HCT116 (cell line): ENCODE data around the gene OR52K2. TPM values are rescaled to one million over a fixed set of nuclear protein-coding genes. Genes with fewer than 3 reads are reported as not detected.

Experiments used
- ATAC-seq: fragments of 200-7000 bp; cut with Tn5 transposase; 2 replicates; pipeline ENCODE4 v1.9.1; 2020; ENCODE audit warnings: mild to moderate bottlenecking, moderate library complexity
- BruUV-seq: library from RNA; stranded (reverse); fragments of 400-500 nt; replicated peaks from 2 replicates; lab custom pipeline; 2021; lab: Mats Ljungman, UMichigan
- CTCF ChIA-PET: fragments of 300-600 bp; sonication (Branson Sonifier 250); formaldehyde crosslinking; loops from one replicate; lab custom pipeline; 2021; ENCODE audit warnings: antibody characterized with exemption; lab: Charles Lee
- POLR2A ChIA-PET: fragments of 300-600, 350-600 bp; sonication (Branson Sonifier 250); formaldehyde crosslinking; loops from one replicate; lab custom pipeline; 2021; ENCODE audit warnings: antibody characterized with exemption; lab: Charles Lee
- RAD21 ChIA-PET, 2 experiments: fragments of 300-600 bp; sonication (Branson Sonifier 250); formaldehyde crosslinking; loops; one replicate each; lab custom pipeline; 2023; ENCODE audit warnings: low total read pairs in 2 of 2; ENCODE audit not compliant: uncharacterized antibody in 2 of 2, unreplicated experiment in 2 of 2, low non-redundant PET in 1 of 2; lab: Charles Lee
- DNase-seq: peaks from one replicate; pipeline ENCODE4 v3.0.0-alpha.2; 2010; ENCODE audit warnings: low read depth, low spot score
- H2AFZ ChIP-seq: fragments of 200-600 bp; shearing (Covaris generic), sonication (generic); 2 replicates; pipeline ENCODE4 v1.6.1; 2017; ENCODE audit warnings: low read depth, mixed run types, mixed read lengths, antibody characterized with exemption, low read length; ENCODE audit not compliant: poor library complexity, severe bottlenecking
- H3K27ac ChIP-seq: 2 replicates; pipeline ENCODE4 v1.5.1; 2012; ENCODE audit warnings: low read depth, low read length
- H3K27me3 ChIP-seq: fragments of 200-600 bp; sonication (generic); 2 replicates; pipeline ENCODE4 v1.6.1; 2016; ENCODE audit warnings: mixed run types, low read length, mixed read lengths; ENCODE audit not compliant: insufficient read depth
- H3K36me3 ChIP-seq, 2 experiments: fragments of 200-500 bp in 1 of 2; fragments of 200-600 bp in 1 of 2; sonication (Bioruptor generic) in 1 of 2; sonication (generic) in 1 of 2; 2 replicates each; pipeline versions ENCODE4 v1.5.1 to v1.6.1; 2014 to 2016; ENCODE audit warnings: low read length in 2 of 2, inconsistent platforms in 1 of 2, mixed read lengths in 1 of 2, mixed run types in 1 of 2; ENCODE audit not compliant: insufficient read depth in 2 of 2, control insufficient read depth in 1 of 2
- H3K4me1 ChIP-seq, 2 experiments: fragments of 200-600 bp in 1 of 2; sonication (generic) in 1 of 2; 2 replicates each; pipeline versions ENCODE4 v1.5.1 to v1.6.1; 2012 to 2017; ENCODE audit warnings: low read length in 2 of 2, inconsistent platforms in 1 of 2, mild to moderate bottlenecking in 1 of 2, mixed read lengths in 1 of 2, mixed run types in 1 of 2, moderate library complexity in 1 of 2; ENCODE audit not compliant: insufficient read depth in 2 of 2, control insufficient read depth in 1 of 2
- H3K4me2 ChIP-seq: fragments of 200-600 bp; sonication (generic); 2 replicates; pipeline ENCODE4 v1.6.1; 2017; ENCODE audit warnings: mixed run types, low read length, mixed read lengths
- H3K4me3 ChIP-seq, 2 experiments: fragments of 200-600 bp in 1 of 2; sonication (generic) in 1 of 2; replicated peaks in 1 of 2; 2 replicates each; pipeline ENCODE4 v1.5.1; 2011 to 2016; ENCODE audit warnings: low read length in 2 of 2, control low read depth in 1 of 2, low read depth in 1 of 2, mild to moderate bottlenecking in 1 of 2, mixed read lengths in 1 of 2, mixed run types in 1 of 2
- H3K79me2 ChIP-seq: fragments of 200-600 bp; sonication (generic); 2 replicates; pipeline ENCODE4 v1.6.1; 2017; ENCODE audit warnings: mild to moderate bottlenecking, mixed run types, low read length, moderate library complexity, mixed read lengths; ENCODE audit not compliant: insufficient read depth
- H3K9ac ChIP-seq: fragments of 200-600 bp; sonication (generic); 2 replicates; pipeline ENCODE4 v1.6.1; 2016; ENCODE audit warnings: low read length, mixed read lengths
- H3K9me2 ChIP-seq: fragments of 200-600 bp; sonication (generic), shearing (Covaris generic); 2 replicates; pipeline ENCODE4 v1.6.1; 2017; ENCODE audit warnings: mixed run types, mild to moderate bottlenecking, moderate library complexity; ENCODE audit not compliant: insufficient read depth
- H3K9me3 ChIP-seq, 2 experiments: fragments of 200-500 bp in 1 of 2; fragments of 200-600 bp in 1 of 2; sonication (Bioruptor generic) in 1 of 2; sonication (generic) in 1 of 2; 2 replicates each; pipeline ENCODE4 v1.6.1; 2014 to 2017; ENCODE audit warnings: low read length in 2 of 2, mixed read lengths in 2 of 2, inconsistent platforms in 1 of 2, low read depth in 1 of 2, mild to moderate bottlenecking in 1 of 2, mixed run types in 1 of 2, moderate library complexity in 1 of 2; ENCODE audit not compliant: control insufficient read depth in 1 of 2, insufficient read depth in 1 of 2
- H4K20me1 ChIP-seq: fragments of 200-600 bp; sonication (generic), shearing (Covaris generic); 2 replicates; pipeline ENCODE4 v1.6.1; 2017; ENCODE audit warnings: mixed run types, mild to moderate bottlenecking, moderate library complexity; ENCODE audit not compliant: insufficient read depth
- CBX3 ChIP-seq: IDR thresholded peaks from 2 replicates; pipeline ENCODE4 v1.6.1; 2012; ENCODE audit warnings: low read depth
- CEBPB ChIP-seq: IDR thresholded peaks from 2 replicates; pipeline ENCODE4 v1.6.1; 2012; ENCODE audit warnings: low read depth
- ELF1 ChIP-seq: IDR thresholded peaks from 2 replicates; pipeline ENCODE4 v1.6.1; 2012; ENCODE audit warnings: low read depth, borderline replicate concordance
- EZH2 ChIP-seq: fragments of 200-600 bp; sonication (generic); IDR thresholded peaks from 2 replicates; pipeline ENCODE4 v1.6.1; 2017; ENCODE audit warnings: antibody characterized with exemption, mixed run types
- JUND ChIP-seq: IDR thresholded peaks from 2 replicates; pipeline ENCODE4 v1.6.1; 2012
- POLR2A ChIP-seq: IDR thresholded peaks from 2 replicates; pipeline ENCODE4 v1.7.0; 2011; ENCODE audit warnings: borderline replicate concordance; ENCODE audit not compliant: insufficient read depth, insufficient read length; ENCODE audit errors: extremely low read depth
- POLR2AphosphoS5 ChIP-seq: IDR thresholded peaks from 2 replicates; pipeline ENCODE4 v1.6.1; 2011; ENCODE audit warnings: mild to moderate bottlenecking, low read depth, low read length, moderate library complexity
- RAD21 ChIP-seq: IDR thresholded peaks from 2 replicates; pipeline ENCODE4 v1.6.1; 2012; ENCODE audit warnings: low read depth, mild to moderate bottlenecking
- SIN3A ChIP-seq: IDR thresholded peaks from 2 replicates; pipeline ENCODE4 v1.6.1; 2012; ENCODE audit warnings: low read depth
- SP1 ChIP-seq: IDR thresholded peaks from 2 replicates; pipeline ENCODE4 v1.6.1; 2012; ENCODE audit warnings: low read depth
- YY1 ChIP-seq: IDR thresholded peaks from 2 replicates; pipeline ENCODE4 v1.6.1; 2011; ENCODE audit warnings: low read length, low read depth, moderate library complexity, mild to moderate bottlenecking; ENCODE audit not compliant: insufficient replicate concordance; ENCODE audit errors: extremely low read depth
- ZNF274 ChIP-seq: fragments of 200-500 bp; sonication (Bioruptor generic); IDR thresholded peaks from 2 replicates; pipeline ENCODE4 v1.6.1; 2014; ENCODE audit warnings: mild to moderate bottlenecking, low read depth, low read length, inconsistent platforms
- intact Hi-C: fragments of 100-400 bp; cut with micrococcal nuclease; formaldehyde crosslinking; loops from 2 replicates; pipeline ENCODE4 v1.10.0; 2022
- total RNA-seq: library from RNA; stranded (reverse); gene quantifications from one replicate; pipeline ENCODE4 v1.2.1, GENCODE V29; 2021; ENCODE audit not compliant: unreplicated experiment
- TF ChIP-seq, protein P1 (sequence below): IDR thresholded peaks from 2 replicates; pipeline ENCODE4 v1.6.1; 2012; ENCODE audit warnings: low read depth
- TF ChIP-seq, protein P2 (sequence below): IDR thresholded peaks from 2 replicates; pipeline ENCODE4 v1.6.1; 2012
- TF ChIP-seq, protein P3 (sequence below): IDR thresholded peaks from 2 replicates; pipeline ENCODE4 v1.6.1; 2011; ENCODE audit warnings: mild to moderate bottlenecking, low read length, moderate library complexity; ENCODE audit not compliant: insufficient replicate concordance; ENCODE audit errors: extremely low read depth

OR52K2 gene
- total RNA-seq, 1 experiment from 2014 or later: not detected

DNA sequence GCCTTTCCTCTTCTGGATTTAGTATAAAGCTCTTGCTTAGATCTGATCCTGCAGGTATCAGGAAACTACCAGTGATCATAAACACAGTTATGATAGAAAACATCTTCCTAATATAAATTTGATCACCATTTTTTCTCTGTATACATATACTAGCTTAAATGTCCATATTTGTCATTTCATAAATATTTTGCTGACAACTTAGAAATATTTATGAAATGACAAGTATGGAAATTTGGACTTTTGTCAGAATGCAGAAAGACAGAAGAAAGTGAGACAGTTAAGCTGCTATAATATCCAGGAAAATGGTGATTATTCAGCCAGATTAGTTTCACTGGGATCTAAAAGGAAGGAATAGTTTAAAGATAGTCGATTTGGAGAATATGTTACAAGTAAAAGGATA, 32.8 kb upstream of the OR52K2 start:
- Histone ChIP-seq H3K4me2 (no peak overlapping the region), H2AFZ (no peak overlapping the region), H3K36me3 (no peaks in the 10 kb centered on the region), H3K9me3 (no peaks in the 10 kb centered on the region), H3K79me2 (no peaks in the 10 kb centered on the region), H3K9ac (no peak overlapping the region), H3K27me3 (peaks cover 6% of the 10 kb centered on the region; the same call in 1 of the 2 replicates), H3K27ac (no peak overlapping the region), H3K4me3 (no peak overlapping the region), H3K4me1 (no peaks in the 10 kb centered on the region), H4K20me1 (no peaks in the 10 kb centered on the region), H3K9me2 (no peaks in the 10 kb centered on the region)
- intact Hi-C loops: no loop called here
- RAD21 ChIA-PET: no interaction called here
- BruUV-seq: no TSS peak
- TF ChIP-seq EZH2 (no peak), POLR2A (no peak), SIN3A (no peak), RAD21 (no peak), POLR2AphosphoS5 (no peak), CBX3 (no peak), SP1 (no peak), ELF1 (no peak), CEBPB (no peak), YY1 (no peak), JUND (no peak), ZNF274 (no peak)
- TF ChIP-seq, protein P1, sequence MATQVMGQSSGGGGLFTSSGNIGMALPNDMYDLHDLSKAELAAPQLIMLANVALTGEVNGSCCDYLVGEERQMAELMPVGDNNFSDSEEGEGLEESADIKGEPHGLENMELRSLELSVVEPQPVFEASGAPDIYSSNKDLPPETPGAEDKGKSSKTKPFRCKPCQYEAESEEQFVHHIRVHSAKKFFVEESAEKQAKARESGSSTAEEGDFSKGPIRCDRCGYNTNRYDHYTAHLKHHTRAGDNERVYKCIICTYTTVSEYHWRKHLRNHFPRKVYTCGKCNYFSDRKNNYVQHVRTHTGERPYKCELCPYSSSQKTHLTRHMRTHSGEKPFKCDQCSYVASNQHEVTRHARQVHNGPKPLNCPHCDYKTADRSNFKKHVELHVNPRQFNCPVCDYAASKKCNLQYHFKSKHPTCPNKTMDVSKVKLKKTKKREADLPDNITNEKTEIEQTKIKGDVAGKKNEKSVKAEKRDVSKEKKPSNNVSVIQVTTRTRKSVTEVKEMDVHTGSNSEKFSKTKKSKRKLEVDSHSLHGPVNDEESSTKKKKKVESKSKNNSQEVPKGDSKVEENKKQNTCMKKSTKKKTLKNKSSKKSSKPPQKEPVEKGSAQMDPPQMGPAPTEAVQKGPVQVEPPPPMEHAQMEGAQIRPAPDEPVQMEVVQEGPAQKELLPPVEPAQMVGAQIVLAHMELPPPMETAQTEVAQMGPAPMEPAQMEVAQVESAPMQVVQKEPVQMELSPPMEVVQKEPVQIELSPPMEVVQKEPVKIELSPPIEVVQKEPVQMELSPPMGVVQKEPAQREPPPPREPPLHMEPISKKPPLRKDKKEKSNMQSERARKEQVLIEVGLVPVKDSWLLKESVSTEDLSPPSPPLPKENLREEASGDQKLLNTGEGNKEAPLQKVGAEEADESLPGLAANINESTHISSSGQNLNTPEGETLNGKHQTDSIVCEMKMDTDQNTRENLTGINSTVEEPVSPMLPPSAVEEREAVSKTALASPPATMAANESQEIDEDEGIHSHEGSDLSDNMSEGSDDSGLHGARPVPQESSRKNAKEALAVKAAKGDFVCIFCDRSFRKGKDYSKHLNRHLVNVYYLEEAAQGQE: no peak
- TF ChIP-seq, protein P2, sequence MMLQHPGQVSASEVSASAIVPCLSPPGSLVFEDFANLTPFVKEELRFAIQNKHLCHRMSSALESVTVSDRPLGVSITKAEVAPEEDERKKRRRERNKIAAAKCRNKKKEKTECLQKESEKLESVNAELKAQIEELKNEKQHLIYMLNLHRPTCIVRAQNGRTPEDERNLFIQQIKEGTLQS: no peak
- TF ChIP-seq, protein P3, sequence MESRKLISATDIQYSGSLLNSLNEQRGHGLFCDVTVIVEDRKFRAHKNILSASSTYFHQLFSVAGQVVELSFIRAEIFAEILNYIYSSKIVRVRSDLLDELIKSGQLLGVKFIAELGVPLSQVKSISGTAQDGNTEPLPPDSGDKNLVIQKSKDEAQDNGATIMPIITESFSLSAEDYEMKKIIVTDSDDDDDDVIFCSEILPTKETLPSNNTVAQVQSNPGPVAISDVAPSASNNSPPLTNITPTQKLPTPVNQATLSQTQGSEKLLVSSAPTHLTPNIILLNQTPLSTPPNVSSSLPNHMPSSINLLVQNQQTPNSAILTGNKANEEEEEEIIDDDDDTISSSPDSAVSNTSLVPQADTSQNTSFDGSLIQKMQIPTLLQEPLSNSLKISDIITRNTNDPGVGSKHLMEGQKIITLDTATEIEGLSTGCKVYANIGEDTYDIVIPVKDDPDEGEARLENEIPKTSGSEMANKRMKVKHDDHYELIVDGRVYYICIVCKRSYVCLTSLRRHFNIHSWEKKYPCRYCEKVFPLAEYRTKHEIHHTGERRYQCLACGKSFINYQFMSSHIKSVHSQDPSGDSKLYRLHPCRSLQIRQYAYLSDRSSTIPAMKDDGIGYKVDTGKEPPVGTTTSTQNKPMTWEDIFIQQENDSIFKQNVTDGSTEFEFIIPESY: no peak
- DNase-seq (no peak), ATAC-seq (no peak)
- CTCF ChIA-PET: no interaction called here
- POLR2A ChIA-PET: no interaction called here
